ENCODE results near the gene SNX32. TPM values are rescaled to one million over a fixed set of nuclear protein-coding genes. Genes with fewer than 3 reads are reported as not detected.

The SNX32 gene
- total RNA-seq, 1 experiment from 2014 or later = not detected

DNA sequence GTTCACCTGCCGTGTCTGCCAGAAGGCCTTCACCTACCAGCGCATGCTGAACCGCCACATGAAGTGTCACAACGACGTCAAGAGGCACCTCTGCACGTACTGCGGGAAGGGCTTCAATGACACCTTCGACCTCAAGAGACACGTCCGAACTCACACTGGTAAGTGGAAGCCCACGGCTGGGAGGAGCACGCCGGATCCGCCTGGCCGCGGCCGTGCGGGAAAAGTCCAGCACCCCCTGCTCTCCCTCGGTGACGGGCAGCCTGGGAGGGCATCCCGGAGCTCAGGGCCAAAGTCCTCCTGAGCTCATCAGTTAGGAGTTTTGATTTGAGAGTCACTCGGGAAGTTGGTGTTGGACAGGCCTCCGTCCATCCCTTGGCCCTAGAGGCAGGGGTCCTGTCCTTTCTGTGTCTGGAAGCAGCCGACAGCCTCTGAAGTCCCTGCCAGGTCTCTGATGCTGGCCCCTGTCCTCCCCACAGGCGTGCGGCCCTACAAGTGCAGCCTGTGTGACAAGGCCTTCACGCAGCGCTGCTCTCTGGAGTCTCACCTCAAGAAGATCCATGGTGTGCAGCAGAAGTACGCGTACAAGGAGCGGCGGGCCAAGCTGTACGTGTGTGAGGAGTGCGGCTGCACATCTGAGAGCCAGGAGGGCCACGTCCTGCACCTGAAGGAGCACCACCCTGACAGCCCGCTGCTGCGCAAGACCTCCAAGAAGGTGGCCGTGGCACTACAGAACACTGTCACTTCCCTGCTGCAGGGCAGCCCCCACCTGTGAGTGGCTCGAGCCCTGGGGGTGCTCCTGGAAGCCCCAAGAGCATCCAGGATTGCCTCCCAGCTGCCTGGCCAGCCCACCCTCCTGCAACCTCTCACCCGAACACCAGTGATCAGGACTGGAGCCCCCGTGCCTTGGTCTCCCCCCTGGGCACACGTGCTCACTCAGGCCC, 38.9 kb upstream of the SNX32 start:
- no peak for DNase-seq (ENCODE audit: low read depth)

DNA sequence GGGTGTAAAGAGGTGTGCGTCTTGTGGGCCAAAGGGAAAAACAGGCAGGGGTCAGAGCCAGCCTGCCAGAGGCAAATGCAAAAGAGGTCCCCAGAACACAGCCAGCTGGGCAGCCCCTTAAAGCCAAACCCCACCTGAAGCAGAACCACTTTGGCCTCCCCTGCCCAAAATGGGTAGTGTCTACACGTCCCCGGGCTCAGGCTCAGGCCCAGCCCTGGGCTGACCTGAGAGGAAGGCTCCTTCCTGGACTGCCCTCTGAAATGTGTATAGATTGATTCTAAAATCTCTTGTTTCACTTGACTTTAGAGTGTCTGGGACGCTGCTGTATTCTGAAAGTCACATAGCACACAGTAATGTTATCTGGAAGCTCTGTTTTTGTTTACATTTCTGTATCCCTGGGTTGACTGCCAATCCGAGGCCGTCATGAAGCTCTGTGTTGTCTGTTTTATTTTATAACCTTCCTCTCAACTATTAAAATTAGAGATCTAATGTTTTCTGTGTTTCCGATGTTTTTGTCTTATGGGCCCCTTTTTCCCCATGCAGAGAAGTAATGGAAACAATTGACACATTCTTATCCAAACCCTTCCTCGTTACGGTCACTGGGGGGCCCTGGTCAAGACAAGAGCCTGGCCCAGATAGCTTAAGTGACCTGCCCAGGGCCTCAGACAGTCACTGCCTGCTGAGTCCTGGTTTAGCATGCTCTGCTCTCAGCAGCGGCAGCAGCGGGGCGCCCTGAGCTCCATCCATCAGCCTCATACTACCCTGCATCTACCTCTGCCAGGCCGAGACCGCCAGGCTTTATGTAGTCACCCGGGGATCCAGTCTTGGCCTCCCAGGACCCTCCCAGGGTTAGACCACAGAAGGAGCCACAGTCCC, 36.8 kb upstream of the SNX32 start:
- DNase-seq (ENCODE audit: low read depth) = no peak
- in situ Hi-C loops (cut with HindIII; ENCODE audit: low pct_unique_long_range_greater_than_20kb, low sequenced_read_pairs) = no loop called here

More for the DNA sequence above, 38.9 kb upstream of the SNX32 start:
- in situ Hi-C loops (cut with HindIII; ENCODE audit: low pct_unique_long_range_greater_than_20kb, low sequenced_read_pairs) = no loop called here

DNA sequence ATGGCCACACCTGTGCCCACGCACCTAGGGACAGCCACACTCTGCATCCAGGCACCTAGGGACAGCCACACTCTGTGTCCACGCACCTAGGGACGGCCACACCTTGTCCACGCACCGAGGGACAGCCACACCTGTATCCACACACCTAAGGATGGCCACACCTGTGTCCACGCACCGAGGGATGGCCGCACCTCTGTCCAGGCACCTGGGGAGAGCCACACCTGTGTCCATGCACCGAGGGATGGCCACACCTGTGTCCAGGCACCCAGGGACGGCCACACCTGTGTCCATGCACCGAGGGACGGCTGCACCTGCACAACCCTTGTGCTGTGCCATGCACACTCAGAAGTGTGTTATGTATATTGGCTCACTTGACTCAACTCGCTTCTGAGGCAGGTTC, 36.1 kb upstream of the SNX32 start:
- in situ Hi-C loops (cut with HindIII; ENCODE audit: low pct_unique_long_range_greater_than_20kb, low sequenced_read_pairs) = no loop called here
- no peak for DNase-seq (ENCODE audit: low read depth)

DNA sequence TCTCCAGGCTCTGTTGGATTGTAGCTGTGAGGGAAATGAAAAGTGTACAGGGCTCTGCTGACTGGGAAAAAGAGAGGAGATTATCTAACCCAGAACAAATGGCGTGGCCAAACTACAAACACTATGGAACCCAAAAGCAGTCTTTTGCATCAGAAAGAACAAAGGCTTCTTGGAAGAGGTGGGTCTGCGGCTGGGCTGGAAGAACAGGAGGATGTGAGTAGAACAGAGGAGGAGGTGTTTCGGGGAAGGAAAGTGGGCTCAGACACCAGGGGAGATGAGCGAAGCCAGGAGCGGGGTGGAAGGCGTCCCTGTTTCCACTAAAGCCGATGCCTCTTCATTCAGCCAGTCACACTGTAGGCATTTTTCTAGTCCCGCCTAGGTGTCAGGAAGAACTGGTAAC, 34.9 kb upstream of the SNX32 start:
- in situ Hi-C loops (cut with HindIII; ENCODE audit: low pct_unique_long_range_greater_than_20kb, low sequenced_read_pairs) = no loop called here
- no peak for DNase-seq (ENCODE audit: low read depth)

DNA sequence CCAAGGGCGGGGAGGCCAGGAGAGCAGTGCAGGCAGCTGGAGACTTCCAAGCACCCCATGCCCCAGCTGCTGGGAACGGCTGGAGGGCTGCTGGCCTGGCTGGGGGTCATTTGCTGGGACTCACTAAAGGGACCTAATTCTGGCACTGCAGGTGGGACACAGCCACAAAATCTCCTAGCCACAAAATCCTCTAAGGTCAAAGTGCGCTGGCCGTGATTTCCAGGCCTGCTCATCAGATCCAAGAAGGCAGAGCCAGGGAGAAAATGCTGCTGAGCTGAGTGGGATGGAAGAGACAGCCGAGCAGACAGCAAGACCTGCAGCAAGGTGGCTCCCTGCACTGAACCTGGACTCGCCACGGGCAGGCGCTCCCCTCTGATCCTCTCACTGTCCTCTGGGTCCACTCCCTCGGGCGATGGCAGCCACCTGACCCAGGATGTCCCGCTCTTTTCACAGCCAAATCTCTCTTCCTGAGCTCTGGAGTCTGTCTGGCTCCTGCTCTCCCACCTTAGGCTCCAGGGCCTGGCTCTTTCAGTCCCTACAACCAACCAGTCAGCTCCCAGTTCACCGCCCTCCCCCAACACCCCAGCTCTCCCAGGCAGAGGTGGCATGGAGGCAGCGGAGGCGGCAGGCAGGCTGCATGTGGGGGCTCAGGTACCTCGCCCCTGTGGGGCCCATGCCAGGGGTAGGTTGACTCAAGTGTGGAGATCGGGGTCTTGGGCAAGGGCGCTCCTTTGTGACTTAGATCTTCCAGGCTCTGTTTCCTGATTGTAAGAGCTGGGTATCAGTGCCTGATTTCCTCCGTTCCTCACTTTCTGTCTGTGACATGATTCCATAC, 32.4 kb upstream of the SNX32 start:
- DNase-seq (ENCODE audit: low read depth) = no peak
- in situ Hi-C loops (cut with HindIII; ENCODE audit: low pct_unique_long_range_greater_than_20kb, low sequenced_read_pairs) = no loop called here

DNA sequence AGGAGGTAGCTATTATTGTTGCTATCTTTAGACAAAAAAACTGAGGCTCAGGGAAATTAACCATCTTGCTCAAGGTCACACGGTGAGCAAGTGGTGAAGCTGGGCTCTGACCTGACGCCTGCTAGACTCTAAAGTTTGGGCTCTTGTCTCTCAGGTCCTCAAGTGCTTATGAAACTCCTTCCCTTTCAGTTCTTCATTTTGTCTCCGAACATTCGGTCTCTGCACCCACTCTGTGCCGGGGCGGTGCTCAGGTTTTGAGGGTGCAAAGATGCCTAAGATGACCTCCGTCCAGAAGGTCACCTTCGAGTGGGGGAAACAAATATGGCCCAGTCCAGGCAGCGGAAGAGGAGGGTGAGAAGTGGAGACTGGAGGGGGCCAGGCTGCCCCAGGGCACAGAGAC, 30.9 kb upstream of the SNX32 start:
- in situ Hi-C loops (cut with HindIII; ENCODE audit: low pct_unique_long_range_greater_than_20kb, low sequenced_read_pairs) = no loop called here
- no peak for DNase-seq (ENCODE audit: low read depth)

DNA sequence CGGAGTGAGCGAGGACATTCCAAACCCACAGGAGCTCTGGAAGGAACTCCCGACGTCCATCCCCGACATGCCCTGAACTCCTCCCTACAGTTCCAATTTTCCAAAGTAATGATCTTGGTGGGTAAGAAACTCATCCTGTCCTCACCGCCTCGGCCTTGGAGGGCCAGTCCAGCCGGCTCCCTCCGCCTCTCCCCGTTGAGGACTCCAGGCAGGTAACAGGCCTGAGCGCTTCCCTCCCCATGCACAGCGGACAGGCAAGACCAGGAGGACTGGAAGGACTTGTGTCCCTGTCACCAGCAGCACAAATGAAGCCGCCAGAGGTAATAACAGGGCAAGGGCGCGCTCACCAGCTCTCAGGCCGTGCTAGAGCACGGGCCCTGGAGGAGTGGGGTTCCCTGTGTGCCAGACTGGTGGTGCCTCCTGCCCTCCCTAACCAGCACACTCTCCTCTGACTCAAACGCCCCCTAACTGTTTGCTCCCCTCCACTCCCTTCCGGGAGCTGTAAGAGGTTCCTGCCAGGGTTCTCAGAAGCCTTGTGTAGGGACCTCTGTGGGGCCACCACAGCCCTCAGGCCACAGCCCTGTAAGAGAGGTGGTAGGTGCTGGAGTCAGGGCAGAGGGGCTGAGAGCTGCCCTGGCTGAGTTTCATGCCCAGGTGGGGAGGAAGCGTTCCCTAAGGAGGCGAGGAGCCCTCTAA, 29.8 kb upstream of the SNX32 start:
- DNase-seq (ENCODE audit: low read depth) = no peak
- in situ Hi-C loops (cut with HindIII; ENCODE audit: low pct_unique_long_range_greater_than_20kb, low sequenced_read_pairs) = no loop called here

DNA sequence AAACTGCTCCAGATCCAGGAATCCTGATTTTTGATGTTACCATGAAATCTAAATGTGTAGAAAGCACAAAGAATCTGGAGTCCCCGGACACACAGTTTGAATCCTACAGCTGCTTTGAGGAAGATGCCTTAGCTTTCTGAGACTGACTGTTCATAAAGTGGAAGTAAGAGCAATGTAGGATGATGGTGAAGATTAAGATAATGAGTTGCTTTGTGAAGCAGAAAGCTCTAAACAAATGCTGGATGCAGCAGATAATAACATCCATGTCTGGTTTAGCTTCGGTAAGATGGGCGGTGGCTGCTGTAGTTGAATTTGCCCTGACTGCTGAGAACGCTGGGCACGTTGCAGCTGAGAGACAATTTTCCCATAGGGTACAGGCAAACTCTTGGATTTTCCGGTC, 26.8 kb upstream of the SNX32 start:
- DNase-seq (ENCODE audit: low read depth) = no peak
- in situ Hi-C loops (cut with HindIII; ENCODE audit: low pct_unique_long_range_greater_than_20kb, low sequenced_read_pairs) = no loop called here

DNA sequence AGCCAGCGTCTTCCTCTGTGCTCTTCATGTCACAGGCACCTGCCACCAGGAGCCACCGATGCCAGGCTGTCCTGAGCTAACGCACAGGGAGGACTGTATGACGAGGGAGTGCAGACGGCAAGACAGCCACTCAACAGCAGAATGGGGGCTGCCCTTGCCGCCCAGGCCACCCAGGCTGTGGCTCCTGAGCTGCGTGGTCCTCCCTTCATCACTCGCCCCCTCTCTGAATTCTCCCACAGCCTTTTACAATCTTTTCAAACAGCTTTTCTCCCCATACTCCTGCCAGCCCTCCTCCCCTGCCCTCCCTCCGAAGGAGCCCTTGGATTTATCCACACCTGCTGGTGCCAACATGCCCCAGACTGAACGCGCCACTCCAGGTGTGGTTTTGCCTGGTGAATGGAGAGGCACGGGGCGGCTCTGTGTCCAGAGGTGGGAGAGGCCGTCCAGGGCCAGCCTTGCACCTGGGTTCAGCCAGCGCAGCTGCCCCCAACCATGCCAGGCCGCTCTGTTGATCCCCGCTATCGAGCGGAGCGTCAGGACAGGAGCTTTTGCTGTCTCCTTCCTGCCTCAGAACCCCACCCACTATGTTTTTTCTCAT, 24.9 kb upstream of the SNX32 start:
- no peak for DNase-seq (ENCODE audit: low read depth)
- in situ Hi-C loops (cut with HindIII; ENCODE audit: low pct_unique_long_range_greater_than_20kb, low sequenced_read_pairs) = no loop called here

DNA sequence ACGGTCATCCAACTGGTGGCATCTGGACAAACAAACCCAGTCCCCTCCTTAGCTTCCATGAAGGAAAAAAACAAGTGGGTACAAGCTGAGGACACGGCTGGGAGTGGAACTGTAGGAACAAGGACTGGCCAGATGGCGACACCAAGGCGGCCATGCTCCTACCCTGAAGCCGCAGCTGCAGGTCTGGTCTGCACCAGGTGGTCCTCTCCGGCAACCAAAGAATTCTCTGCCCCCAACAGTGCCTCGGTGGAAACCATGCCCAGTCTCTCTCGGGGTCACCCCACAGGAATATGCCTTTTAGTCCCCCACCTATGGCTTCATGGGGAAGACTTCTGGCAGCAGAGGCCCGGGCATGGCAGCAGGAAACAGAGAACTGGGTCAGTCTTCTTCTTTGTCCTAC, 24.3 kb upstream of the SNX32 start:
- no peak for DNase-seq (ENCODE audit: low read depth)
- in situ Hi-C loops (cut with HindIII; ENCODE audit: low pct_unique_long_range_greater_than_20kb, low sequenced_read_pairs) = no loop called here

DNA sequence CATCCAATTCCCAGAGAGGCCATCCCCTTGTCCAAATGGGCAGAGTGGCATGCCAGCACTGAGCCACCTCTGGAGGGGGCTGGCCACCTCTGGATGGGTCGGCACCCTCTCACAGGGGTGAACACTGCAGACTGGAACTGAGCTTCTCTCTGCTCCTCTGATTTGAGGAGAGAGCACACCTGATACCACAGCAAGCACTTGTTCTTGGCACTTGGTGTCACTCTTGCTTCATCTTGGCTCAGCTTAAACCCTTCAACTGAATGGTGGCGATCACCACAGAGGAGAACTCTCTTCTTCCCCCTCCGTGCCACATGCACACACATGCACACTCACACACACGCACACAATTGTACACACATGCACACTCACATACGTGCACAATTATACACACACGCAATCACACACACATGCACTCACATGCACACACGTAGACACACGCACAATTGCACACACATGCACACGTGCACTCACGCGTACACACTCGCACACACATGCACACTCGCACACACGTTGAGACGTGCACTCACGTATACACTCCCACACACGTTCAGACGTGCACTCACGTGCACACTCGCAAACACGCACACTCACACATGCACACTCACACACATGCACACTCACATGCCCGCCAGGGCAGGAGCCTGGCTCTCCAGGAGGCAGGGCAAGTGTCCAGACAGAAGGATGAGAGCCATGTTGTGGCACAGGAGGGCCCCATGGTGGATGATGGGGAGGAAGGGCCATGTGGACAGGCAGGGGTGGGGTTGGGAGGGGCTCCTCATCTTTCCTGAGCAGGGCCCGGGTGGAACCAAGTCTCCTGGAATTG, 23.5 kb upstream of the SNX32 start:
- DNase-seq (ENCODE audit: low read depth) = no peak
- in situ Hi-C loops (cut with HindIII; ENCODE audit: low pct_unique_long_range_greater_than_20kb, low sequenced_read_pairs) = no loop called here

DNA sequence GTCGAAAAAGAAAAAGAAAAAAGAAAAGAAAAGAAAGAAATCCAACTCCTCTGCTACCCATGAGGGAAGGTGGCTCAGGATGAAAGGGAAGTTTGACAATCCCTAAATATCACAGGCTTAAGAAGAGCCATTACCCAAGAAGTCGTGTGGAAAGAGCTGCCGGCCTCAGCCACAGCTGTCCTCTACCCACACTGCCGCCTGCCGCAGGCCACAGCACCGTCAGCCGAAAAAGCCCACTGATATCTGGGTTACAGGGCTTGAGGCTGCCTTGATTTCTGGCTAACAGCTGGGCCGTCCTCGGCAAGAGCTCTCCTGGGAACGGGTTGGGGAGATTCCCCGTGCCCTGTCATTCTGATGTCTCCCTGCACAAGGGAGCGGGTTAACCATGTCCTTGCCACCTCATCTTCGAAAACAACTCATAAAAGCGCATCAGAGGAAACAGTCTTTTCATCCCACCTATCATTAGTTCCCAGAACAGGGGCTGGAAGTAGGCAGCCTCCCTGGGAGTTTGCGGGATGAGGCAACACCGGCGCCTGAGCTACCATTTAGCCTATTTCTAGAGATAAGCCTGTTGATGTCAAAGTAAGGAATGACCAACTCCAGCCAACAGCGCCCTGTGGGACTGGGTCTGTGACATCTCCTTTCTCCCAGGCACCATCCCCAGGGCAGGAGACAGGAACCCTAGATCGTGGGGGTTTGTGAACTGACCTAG, 21.8 kb upstream of the SNX32 start:
- in situ Hi-C loops (cut with HindIII; ENCODE audit: low pct_unique_long_range_greater_than_20kb, low sequenced_read_pairs) = no loop called here
- no peak for DNase-seq (ENCODE audit: low read depth)

DNA sequence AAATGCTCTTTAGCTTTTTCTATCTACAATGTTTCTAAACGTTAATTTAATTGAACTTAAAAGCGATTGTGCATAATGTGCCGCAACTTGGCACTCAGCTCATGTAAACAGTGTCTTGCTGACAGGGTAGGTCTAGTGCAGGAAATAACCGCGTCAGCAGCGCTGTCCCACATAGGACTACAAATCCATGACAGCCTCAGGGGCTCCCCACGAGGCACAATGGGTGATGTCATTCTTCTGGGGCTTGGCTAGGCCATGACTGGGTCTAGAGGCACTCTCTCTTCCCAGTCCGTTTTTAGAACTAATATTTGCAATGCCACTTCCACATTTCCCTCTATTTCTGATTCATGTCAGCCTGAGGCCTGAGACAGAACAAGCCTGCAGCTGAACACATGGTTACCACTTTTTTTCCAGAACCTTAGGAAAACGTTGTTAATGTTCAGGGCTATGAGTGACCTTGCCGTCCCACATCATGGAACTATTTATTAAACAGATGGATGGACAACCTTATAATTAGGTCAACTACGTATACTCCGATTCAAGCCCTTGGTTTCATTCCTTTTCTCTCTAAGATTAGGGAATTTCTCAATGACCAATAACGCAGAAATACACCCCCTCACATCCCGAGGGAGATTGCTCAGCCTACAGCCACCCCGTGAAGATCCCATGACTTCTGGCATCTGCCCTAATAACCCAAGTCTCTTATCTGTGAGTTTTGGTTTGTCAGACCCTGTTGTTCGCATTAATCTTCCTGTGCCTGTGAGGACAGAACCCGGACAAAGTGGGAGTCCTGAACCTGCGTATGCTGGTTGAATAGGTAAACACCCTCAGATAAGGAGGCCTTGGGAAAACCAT, 19.4 kb upstream of the SNX32 start:
- in situ Hi-C loops (cut with HindIII; ENCODE audit: low pct_unique_long_range_greater_than_20kb, low sequenced_read_pairs) = no loop called here
- DNase-seq (ENCODE audit: low read depth) = no peak

DNA sequence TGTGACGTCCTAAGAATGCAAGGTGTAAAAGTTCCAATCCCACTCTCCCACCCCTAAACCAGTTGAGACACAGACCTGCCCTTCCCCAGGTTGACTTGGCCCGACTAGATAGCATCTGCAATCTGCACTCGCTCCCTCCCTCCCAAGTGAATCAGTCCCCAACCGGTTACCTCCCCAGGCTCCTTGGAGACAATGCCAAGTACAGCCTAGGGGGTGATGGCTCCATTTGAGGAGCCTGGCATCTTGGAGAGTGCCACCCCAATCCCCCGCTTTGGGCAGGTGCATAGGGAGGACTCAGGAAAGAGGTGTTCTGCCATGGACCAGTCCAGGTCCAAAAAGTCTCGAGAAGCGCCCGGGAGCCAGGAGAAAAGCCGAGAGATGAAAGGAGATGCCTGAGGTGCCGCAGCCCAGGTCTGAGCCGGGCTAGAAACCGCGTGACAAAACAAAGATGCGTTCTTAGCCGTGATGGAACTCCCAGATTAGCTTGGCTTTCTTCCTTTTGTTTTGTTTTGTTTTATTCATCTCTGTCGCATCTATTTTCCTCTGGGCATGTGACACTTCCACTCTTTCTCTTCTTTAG, 18.7 kb upstream of the SNX32 start:
- DNase-seq (ENCODE audit: low read depth) = no peak
- in situ Hi-C loops (cut with HindIII; ENCODE audit: low pct_unique_long_range_greater_than_20kb, low sequenced_read_pairs) = no loop called here

DNA sequence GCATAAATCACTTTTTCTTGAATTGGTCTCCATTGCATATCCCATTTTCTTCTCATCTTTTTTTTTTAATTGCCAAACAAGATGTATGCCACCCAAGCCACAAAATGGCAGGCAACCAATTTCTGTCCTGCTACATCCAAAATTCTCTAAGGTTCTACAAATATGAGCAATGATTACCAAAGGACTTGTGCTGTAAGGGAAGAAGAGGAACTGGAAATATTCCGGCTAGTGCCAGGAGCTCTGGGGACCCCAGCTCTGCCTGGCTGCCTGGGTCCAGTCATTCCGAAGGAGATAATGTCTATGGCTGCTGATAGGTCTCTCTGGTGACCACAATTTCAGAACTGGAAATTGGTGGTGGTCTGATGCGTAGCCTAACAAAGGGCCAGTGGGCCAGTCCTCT, 17.1 kb upstream of the SNX32 start:
- in situ Hi-C loops (cut with HindIII; ENCODE audit: low pct_unique_long_range_greater_than_20kb, low sequenced_read_pairs) = no loop called here

More for the DNA sequence above, 17.1 kb upstream of the SNX32 start:
- no peak for DNase-seq (ENCODE audit: low read depth)
